ENCODE results near the gene VAMP3.
A peak's percentile ranks its signal among the peaks of the same experiment; 100 is the strongest.

Gene VAMP3

DNA sequence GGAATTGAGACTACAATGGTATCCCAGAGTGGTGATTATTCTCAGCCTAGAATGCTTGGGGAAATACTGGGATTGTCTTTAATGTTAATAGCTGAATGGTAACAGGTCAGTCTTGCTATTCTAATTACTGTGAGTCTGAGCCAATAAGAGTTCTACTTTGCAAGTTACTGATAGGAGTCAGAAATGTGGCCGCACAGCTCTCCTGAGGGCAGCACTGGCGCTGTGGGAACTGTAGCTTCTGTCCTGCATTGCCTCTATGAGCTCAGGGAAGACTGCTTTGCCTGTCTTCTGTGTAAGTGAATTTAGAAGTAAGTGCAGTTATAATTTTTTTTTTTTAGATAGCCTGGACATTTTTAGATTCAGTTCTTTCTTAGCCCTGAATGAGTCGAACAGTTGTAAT, 10.0 kb upstream of the VAMP3 start:
- Histone ChIP-seq H3K27me3 (ENCODE audit: control insufficient read depth, insufficient read depth, low read length, poor library complexity, severe bottlenecking) (no peaks in the 10 kb centered on the region), H3K9me3 (ENCODE audit: control insufficient read depth, low read length) (no peaks in the 10 kb centered on the region), H3K4me3 (ENCODE audit: insufficient read depth, low read depth, low read length) (no peak overlapping the region), H3K36me3 (ENCODE audit: control insufficient read depth, insufficient read depth, low read length) (no peaks in the 10 kb centered on the region), H3K4me1 (ENCODE audit: control insufficient read depth, insufficient read depth, low read length) (peaks cover under 1% of the 10 kb centered on the region), H3K27ac (ENCODE audit: insufficient read depth, low read depth, low read length, poor library complexity, severe bottlenecking) (no peak overlapping the region)
- WGBS, 2 experiments: 90 to 93% methylated on average over 3 of the region's 3 CpGs

DNA sequence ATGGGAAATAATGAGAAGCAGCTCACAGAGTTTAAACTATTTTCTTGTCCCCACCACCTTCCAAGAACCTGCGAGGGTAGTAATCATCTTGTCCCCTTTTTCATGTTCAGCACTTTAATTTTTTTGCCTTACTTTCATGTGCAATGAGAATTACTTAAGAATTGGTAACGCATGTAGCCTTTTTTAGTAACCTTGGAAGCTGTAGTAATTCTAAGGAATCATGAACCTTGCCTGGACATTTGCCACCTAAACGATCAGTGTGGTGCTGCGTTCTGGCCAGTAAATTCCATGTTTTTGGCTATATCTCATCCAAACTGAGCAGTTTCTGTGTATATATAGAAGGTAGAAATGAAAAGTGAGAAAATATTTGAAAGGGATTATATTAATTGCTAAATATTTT, 3.9 kb upstream of the VAMP3 start:
- Histone ChIP-seq H3K36me3 (ENCODE audit: control insufficient read depth, insufficient read depth, low read length) (no peaks in the 10 kb centered on the region), H3K4me1 (ENCODE audit: control insufficient read depth, insufficient read depth, low read length) (peaks cover 10% of the 10 kb centered on the region), H3K4me3 (ENCODE audit: insufficient read depth, low read depth, low read length) (no peak overlapping the region), H3K9me3 (ENCODE audit: control insufficient read depth, low read length) (no peaks in the 10 kb centered on the region), H3K27me3 (ENCODE audit: control insufficient read depth, insufficient read depth, low read length, poor library complexity, severe bottlenecking) (no peaks in the 10 kb centered on the region), H3K27ac (ENCODE audit: insufficient read depth, low read depth, low read length, poor library complexity, severe bottlenecking) (no peak overlapping the region)
- 93 to 95% methylated on average over 4 of the region's 4 CpGs for WGBS, 2 experiments

GRCh38 chr1:7768583-7768982, 2.5 kb upstream of the VAMP3 start:
- Histone ChIP-seq H3K9me3 (ENCODE audit: control insufficient read depth, low read length) (no peaks in the 10 kb centered on the region), H3K4me1 (ENCODE audit: control insufficient read depth, insufficient read depth, low read length) (peaks cover 11% of the 10 kb centered on the region), H3K36me3 (ENCODE audit: control insufficient read depth, insufficient read depth, low read length) (no peaks in the 10 kb centered on the region), H3K4me3 (ENCODE audit: insufficient read depth, low read depth, low read length) (no peak overlapping the region), H3K27me3 (ENCODE audit: control insufficient read depth, insufficient read depth, low read length, poor library complexity, severe bottlenecking) (no peaks in the 10 kb centered on the region), H3K27ac (ENCODE audit: insufficient read depth, low read depth, low read length, poor library complexity, severe bottlenecking) (no peak overlapping the region)
- 85 to 86% methylated on average over 1 to 2 of the region's 2 CpGs for WGBS, 2 experiments

- WGBS, 2 experiments: 92 to 94% methylated on average over 12 of the region's 12 CpGs
- H3K36me3 ChIP-seq (ENCODE audit: control insufficient read depth, insufficient read depth, low read length): no peaks in the 10 kb centered on the region
- H3K27me3 ChIP-seq (ENCODE audit: control insufficient read depth, insufficient read depth, low read length, poor library complexity, severe bottlenecking): no peaks in the 10 kb centered on the region
- H3K4me3 ChIP-seq (ENCODE audit: insufficient read depth, low read depth, low read length): no peak overlapping the region
- no peak overlapping the region for H3K27ac ChIP-seq (ENCODE audit: insufficient read depth, low read depth, low read length, poor library complexity, severe bottlenecking)
- no peaks in the 10 kb centered on the region for H3K9me3 ChIP-seq (ENCODE audit: control insufficient read depth, low read length)
- H3K4me1 ChIP-seq (ENCODE audit: control insufficient read depth, insufficient read depth, low read length): peaks cover 11% of the 10 kb centered on the region
Observed at GRCh38 chr1:7769673-7770412, 1.3 kb upstream of the VAMP3 start.

- Histone ChIP-seq H3K9me3 (ENCODE audit: control insufficient read depth, low read length) (no peaks in the 10 kb centered on the region), H3K4me3 (ENCODE audit: insufficient read depth, low read depth, low read length) (peak overlapping the region; percentile 89), H3K27me3 (ENCODE audit: control insufficient read depth, insufficient read depth, low read length, poor library complexity, severe bottlenecking) (no peaks in the 10 kb centered on the region), H3K4me1 (ENCODE audit: control insufficient read depth, insufficient read depth, low read length) (peaks cover 11% of the 10 kb centered on the region), H3K27ac (ENCODE audit: insufficient read depth, low read depth, low read length, poor library complexity, severe bottlenecking) (no peak overlapping the region), H3K36me3 (ENCODE audit: control insufficient read depth, insufficient read depth, low read length) (no peaks in the 10 kb centered on the region)
- WGBS, 2 experiments: 55 to 58% methylated on average over 6 of the region's 6 CpGs
Observed at GRCh38 chr1:7770669-7770996, 463 bp upstream of the VAMP3 start.

DNA sequence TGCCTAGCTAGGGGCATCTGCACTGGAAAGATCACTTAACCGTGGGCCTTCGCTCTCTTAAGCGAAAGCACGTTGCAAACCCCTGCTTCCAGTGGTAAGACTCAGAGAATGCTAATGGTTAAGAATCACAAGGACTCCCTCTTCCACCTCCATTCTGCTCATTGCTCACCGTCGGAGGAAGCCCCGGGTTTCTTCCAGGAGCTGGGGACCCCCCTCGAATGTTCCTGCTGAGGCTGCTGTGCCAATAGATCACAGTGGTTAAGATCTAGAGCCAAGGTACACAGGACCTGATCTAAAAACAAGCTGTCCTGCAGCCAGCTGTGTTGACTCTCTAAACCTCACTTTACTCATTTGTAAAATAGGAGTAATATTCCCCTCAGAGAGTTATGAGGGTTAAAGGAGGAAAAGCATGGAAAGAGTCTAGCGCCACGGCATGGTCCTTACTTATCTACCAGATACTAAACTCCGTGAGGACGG, 765 bp downstream of the VAMP3 start:
- no peak overlapping the region for H3K27ac ChIP-seq (ENCODE audit: insufficient read depth, low read depth, low read length, poor library complexity, severe bottlenecking)
- WGBS, 2 experiments: 30 to 33% methylated on average over 12 of the region's 12 CpGs

DNA sequence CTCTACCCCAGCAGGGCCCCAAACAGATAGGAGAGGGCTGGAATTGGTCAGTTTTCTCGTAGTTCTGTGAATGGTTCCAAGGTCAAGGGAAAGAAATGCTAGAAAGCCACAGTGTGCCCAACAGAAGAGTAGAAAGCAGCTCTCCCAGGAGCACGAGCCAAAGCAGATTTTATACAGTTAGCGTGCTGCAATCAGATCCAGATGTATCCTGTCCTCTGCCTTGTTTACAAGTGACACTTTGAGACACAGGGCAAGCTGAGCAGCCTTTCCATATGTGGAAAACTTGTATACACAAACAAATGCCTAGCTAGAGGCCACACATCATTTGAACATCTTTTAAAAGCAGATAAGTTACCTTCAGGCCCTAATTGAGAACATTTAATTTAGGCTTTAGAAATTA, 6.5 kb downstream of the VAMP3 start:
- peaks cover 30% of the 10 kb centered on the region for H3K36me3 ChIP-seq (ENCODE audit: control insufficient read depth, insufficient read depth, low read length)
- no peaks in the 10 kb centered on the region for H3K27me3 ChIP-seq (ENCODE audit: control insufficient read depth, insufficient read depth, low read length, poor library complexity, severe bottlenecking)
- WGBS, 2 experiments: 91 to 96% methylated on average over 3 of the region's 3 CpGs
- no peak overlapping the region for H3K27ac ChIP-seq (ENCODE audit: insufficient read depth, low read depth, low read length, poor library complexity, severe bottlenecking)
- H3K4me1 ChIP-seq (ENCODE audit: control insufficient read depth, insufficient read depth, low read length): no peaks in the 10 kb centered on the region
- no peaks in the 10 kb centered on the region for H3K9me3 ChIP-seq (ENCODE audit: control insufficient read depth, low read length)
- H3K4me3 ChIP-seq (ENCODE audit: insufficient read depth, low read depth, low read length): no peak overlapping the region

More for the DNA sequence above, 765 bp downstream of the VAMP3 start:
- no peaks in the 10 kb centered on the region for H3K27me3 ChIP-seq (ENCODE audit: control insufficient read depth, insufficient read depth, low read length, poor library complexity, severe bottlenecking)
- peaks cover 4% of the 10 kb centered on the region for H3K4me1 ChIP-seq (ENCODE audit: control insufficient read depth, insufficient read depth, low read length)
- H3K9me3 ChIP-seq (ENCODE audit: control insufficient read depth, low read length): no peaks in the 10 kb centered on the region
- peak overlapping the region; percentile 89 for H3K4me3 ChIP-seq (ENCODE audit: insufficient read depth, low read depth, low read length)
- peaks cover 2% of the 10 kb centered on the region for H3K36me3 ChIP-seq (ENCODE audit: control insufficient read depth, insufficient read depth, low read length)

- Histone ChIP-seq H3K9me3 (ENCODE audit: control insufficient read depth, low read length) (no peaks in the 10 kb centered on the region), H3K4me1 (ENCODE audit: control insufficient read depth, insufficient read depth, low read length) (no peaks in the 10 kb centered on the region), H3K27ac (ENCODE audit: insufficient read depth, low read depth, low read length, poor library complexity, severe bottlenecking) (no peak overlapping the region), H3K27me3 (ENCODE audit: control insufficient read depth, insufficient read depth, low read length, poor library complexity, severe bottlenecking) (no peaks in the 10 kb centered on the region), H3K4me3 (ENCODE audit: insufficient read depth, low read depth, low read length) (no peak overlapping the region), H3K36me3 (ENCODE audit: control insufficient read depth, insufficient read depth, low read length) (peaks cover 30% of the 10 kb centered on the region)
- WGBS, 2 experiments: 93 to 95% methylated on average over 4 of the region's 4 CpGs
Observed at GRCh38 chr1:7778133-7778628, 7.1 kb downstream of the VAMP3 start.

DNA sequence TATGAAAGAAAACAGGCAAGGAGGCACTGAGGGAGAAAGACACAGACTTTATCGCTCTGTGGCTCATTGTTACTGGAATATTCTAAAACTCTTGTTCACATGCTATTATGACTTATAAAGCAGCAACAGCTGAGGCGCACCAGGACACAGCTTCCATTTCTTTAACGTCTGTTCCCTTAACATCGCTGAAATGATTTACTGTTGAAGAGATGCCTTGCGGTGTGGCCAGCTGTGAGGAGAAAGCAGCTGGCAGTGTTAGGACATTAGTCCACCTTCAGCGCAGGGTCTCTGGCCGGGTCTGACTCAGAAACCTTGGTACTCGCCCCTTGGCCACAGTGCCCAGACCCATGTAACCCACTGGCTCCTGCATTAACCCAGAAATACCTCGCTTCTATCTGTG, 9.9 kb downstream of the VAMP3 start:
- Histone ChIP-seq H3K27ac (ENCODE audit: insufficient read depth, low read depth, low read length, poor library complexity, severe bottlenecking) (no peak overlapping the region), H3K27me3 (ENCODE audit: control insufficient read depth, insufficient read depth, low read length, poor library complexity, severe bottlenecking) (peaks cover 7% of the 10 kb centered on the region), H3K4me1 (ENCODE audit: control insufficient read depth, insufficient read depth, low read length) (no peaks in the 10 kb centered on the region), H3K4me3 (ENCODE audit: insufficient read depth, low read depth, low read length) (no peak overlapping the region), H3K9me3 (ENCODE audit: control insufficient read depth, low read length) (no peaks in the 10 kb centered on the region), H3K36me3 (ENCODE audit: control insufficient read depth, insufficient read depth, low read length) (peaks cover 30% of the 10 kb centered on the region)
- WGBS, 2 experiments: 97 to 98% methylated on average over 9 of the region's 9 CpGs

- Histone ChIP-seq H3K36me3 (ENCODE audit: control insufficient read depth, insufficient read depth, low read length) (peaks cover 30% of the 10 kb centered on the region), H3K4me1 (ENCODE audit: control insufficient read depth, insufficient read depth, low read length) (no peaks in the 10 kb centered on the region)
- 88 to 91% methylated on average over 7 of the region's 7 CpGs for WGBS, 2 experiments
Observed at GRCh38 chr1:7781501-7781900, 10.4 kb downstream of the VAMP3 start.

More at GRCh38 chr1:7781501-7781900, 10.4 kb downstream of the VAMP3 start:
- no peak overlapping the region for H3K27ac ChIP-seq (ENCODE audit: insufficient read depth, low read depth, low read length, poor library complexity, severe bottlenecking)
- H3K27me3 ChIP-seq (ENCODE audit: control insufficient read depth, insufficient read depth, low read length, poor library complexity, severe bottlenecking): peaks cover 7% of the 10 kb centered on the region
- H3K9me3 ChIP-seq (ENCODE audit: control insufficient read depth, low read length): no peaks in the 10 kb centered on the region
- no peak overlapping the region for H3K4me3 ChIP-seq (ENCODE audit: insufficient read depth, low read depth, low read length)
